SK-N-SH (cell line): ENCODE data around the gene SLC41A3. TPM values are rescaled to one million over a fixed set of nuclear protein-coding genes. Genes with fewer than 3 reads are reported as not detected.

Experiments used
- CTCF ChIA-PET: fragments of 300-600, 350-600 bp; formaldehyde crosslinking; extraction: SDS; loops from one replicate; lab custom pipeline; 2021; lab: Yijun Ruan, JAX
- POLR2A ChIA-PET: fragments of 350-600 bp; sonication (Branson Sonifier 250); formaldehyde crosslinking; extraction: SDS; loops from one replicate; lab custom pipeline; 2020; ENCODE audit warnings: antibody characterized with exemption, inconsistent platforms; lab: Yijun Ruan, JAX
- DNase-seq: peaks from one replicate; pipeline ENCODE4 v3.0.0; 2012
- H2AFZ ChIP-seq: fragments of 200-600 bp; sonication (generic); 2 replicates; pipeline ENCODE4 v1.8.1; 2016; ENCODE audit warnings: antibody characterized with exemption, mild to moderate bottlenecking, low read depth
- H3F3A ChIP-seq: fragments of 200-600 bp; sonication (generic); replicated peaks from 2 replicates; pipeline ENCODE3; 2016; ENCODE audit warnings: antibody characterized with exemption, mild to moderate bottlenecking; ENCODE audit not compliant: insufficient read depth
- H3K27ac ChIP-seq, 2 experiments: fragments of 200-500 bp in 1 of 2; fragments of 200-600 bp in 1 of 2; sonication (Bioruptor generic) in 1 of 2; sonication (generic), shearing (Covaris generic) in 1 of 2; 2 replicates each; pipeline versions ENCODE4 v1.5.1 to v1.6.1; 2014 to 2016; ENCODE audit warnings: low read depth in 2 of 2, inconsistent platforms in 1 of 2, low read length in 1 of 2, mild to moderate bottlenecking in 1 of 2, mixed read lengths in 1 of 2
- H3K27me3 ChIP-seq: fragments of 200-600 bp; sonication (generic), shearing (Covaris generic); 2 replicates; pipeline ENCODE4 v1.6.1; 2016; ENCODE audit warnings: mixed run types; ENCODE audit not compliant: insufficient read depth
- H3K36me3 ChIP-seq, 2 experiments: fragments of 200-500 bp in 1 of 2; fragments of 200-600 bp in 1 of 2; sonication (Bioruptor generic) in 1 of 2; sonication (generic) in 1 of 2; replicated peaks in 1 of 2; 2 replicates each; pipeline versions ENCODE3 to v1.5.1; 2014 to 2016; ENCODE audit warnings: low read length in 1 of 2, mild to moderate bottlenecking in 1 of 2; ENCODE audit not compliant: insufficient read depth in 2 of 2, control insufficient read depth in 1 of 2
- H3K4me1 ChIP-seq, 2 experiments: fragments of 200-500 bp in 1 of 2; fragments of 200-600 bp in 1 of 2; sonication (Bioruptor generic) in 1 of 2; sonication (generic), shearing (Covaris generic) in 1 of 2; 2 replicates each; pipeline versions ENCODE4 v1.5.1 to v1.6.1; 2014 to 2016; ENCODE audit warnings: low read depth in 1 of 2, low read length in 1 of 2, mixed run types in 1 of 2; ENCODE audit not compliant: insufficient read depth in 2 of 2, control insufficient read depth in 1 of 2
- H3K4me2 ChIP-seq: fragments of 200-600 bp; sonication (generic), shearing (Covaris generic); 2 replicates; pipeline ENCODE4 v1.6.1; 2017; ENCODE audit warnings: mixed run types
- H3K4me3 ChIP-seq, 2 experiments: fragments of 200-500 bp in 1 of 2; fragments of 200-600 bp in 1 of 2; sonication (Bioruptor generic) in 1 of 2; sonication (generic), shearing (Covaris generic) in 1 of 2; 2 replicates each; pipeline versions ENCODE4 v1.5.1 to v1.8.1; 2014 to 2016; ENCODE audit warnings: low read depth in 2 of 2, inconsistent platforms in 1 of 2, low read length in 1 of 2, mild to moderate bottlenecking in 1 of 2, mixed read lengths in 1 of 2, moderate library complexity in 1 of 2
- H3K79me2 ChIP-seq: fragments of 200-600 bp; sonication (generic); 2 replicates; pipeline ENCODE4 v1.8.1; 2017; ENCODE audit warnings: mild to moderate bottlenecking; ENCODE audit not compliant: insufficient read depth
- H3K9ac ChIP-seq: fragments of 200-600 bp; sonication (generic); 2 replicates; pipeline ENCODE4 v1.6.1; 2017; ENCODE audit warnings: mixed run types
- H3K9me2 ChIP-seq: fragments of 200-600 bp; sonication (generic); 2 replicates; pipeline ENCODE4 v1.6.1; 2017; ENCODE audit warnings: mixed run types
- H3K9me3 ChIP-seq: fragments of 200-600 bp; sonication (generic); 2 replicates; pipeline ENCODE4 v1.6.1; 2017; ENCODE audit warnings: mixed run types, mild to moderate bottlenecking, moderate library complexity
- H4K20me1 ChIP-seq: fragments of 200-600 bp; sonication (generic); 2 replicates; pipeline ENCODE4 v1.6.1; 2017; ENCODE audit warnings: mild to moderate bottlenecking, mixed run types; ENCODE audit not compliant: insufficient read depth
- FOXJ3 ChIP-seq: sonication (generic); formaldehyde crosslinking; IDR thresholded peaks from 2 replicates; pipeline ENCODE4 v1.5.1; 2020; ENCODE audit warnings: mild to moderate bottlenecking, missing genetic modification reagents
- GATA2 ChIP-seq: sonication (generic); formaldehyde crosslinking; IDR thresholded peaks from 2 replicates; pipeline ENCODE4 v1.5.0; 2020; ENCODE audit warnings: mild to moderate bottlenecking, missing genetic modification reagents
- MXI1 ChIP-seq: IDR thresholded peaks from 2 replicates; pipeline ENCODE4 v1.6.1; 2012; ENCODE audit warnings: mild to moderate bottlenecking, low read depth, low read length, improper control_type of control experiment
- RCOR1 ChIP-seq: fragments of 150-350 bp; IDR thresholded peaks from 2 replicates; pipeline ENCODE4 v1.6.1; 2017; ENCODE audit warnings: antibody characterized with exemption, low read length
- TAF1 ChIP-seq: IDR thresholded peaks from 2 replicates; pipeline ENCODE4 v1.6.1; 2012; ENCODE audit warnings: low read depth, mild to moderate bottlenecking, low read length, moderate library complexity, borderline replicate concordance
- WGBS: methylation state at CpG from one replicate; pipeline ENCODE4 v1.1.6; 2017; ENCODE audit warnings: low lambda C conversion rate; 5-methylcytosine and 5-hydroxymethylcytosine counted together
- polyA plus RNA-seq, 3 experiments: library from polyadenylated mRNA; depleted of rRNA; stranded (reverse); fragments of >200 nt; gene quantifications; 2 replicates each; pipeline ENCODE4 v1.2.3, GENCODE V29; 2012
- TF ChIP-seq, protein P1 (sequence below): IDR thresholded peaks from 2 replicates; pipeline ENCODE4 v1.6.1; 2012; ENCODE audit warnings: mild to moderate bottlenecking, low read depth, low read length, moderate library complexity
- TF ChIP-seq, protein P2 (sequence below): fragments of 200-600 bp; sonication (generic); IDR thresholded peaks from 2 replicates; pipeline ENCODE4 v1.6.1; 2017; ENCODE audit warnings: antibody characterized with exemption, mild to moderate bottlenecking, moderate library complexity
- TF ChIP-seq, protein P3 (sequence below): fragments of 150-350 bp; IDR thresholded peaks from 2 replicates; pipeline ENCODE4 v1.6.1; 2017; ENCODE audit warnings: antibody characterized with exemption, low read length, low read depth, borderline replicate concordance
- TF ChIP-seq, protein P4 (sequence below): IDR thresholded peaks from 2 replicates; pipeline ENCODE4 v1.4.0; 2012; ENCODE audit warnings: low read depth, borderline replicate concordance

SLC41A3 gene
- polyA plus RNA-seq, 1 of the 3 experiments (the other 2 are of a cell fraction) = 53.4 TPM

DNA sequence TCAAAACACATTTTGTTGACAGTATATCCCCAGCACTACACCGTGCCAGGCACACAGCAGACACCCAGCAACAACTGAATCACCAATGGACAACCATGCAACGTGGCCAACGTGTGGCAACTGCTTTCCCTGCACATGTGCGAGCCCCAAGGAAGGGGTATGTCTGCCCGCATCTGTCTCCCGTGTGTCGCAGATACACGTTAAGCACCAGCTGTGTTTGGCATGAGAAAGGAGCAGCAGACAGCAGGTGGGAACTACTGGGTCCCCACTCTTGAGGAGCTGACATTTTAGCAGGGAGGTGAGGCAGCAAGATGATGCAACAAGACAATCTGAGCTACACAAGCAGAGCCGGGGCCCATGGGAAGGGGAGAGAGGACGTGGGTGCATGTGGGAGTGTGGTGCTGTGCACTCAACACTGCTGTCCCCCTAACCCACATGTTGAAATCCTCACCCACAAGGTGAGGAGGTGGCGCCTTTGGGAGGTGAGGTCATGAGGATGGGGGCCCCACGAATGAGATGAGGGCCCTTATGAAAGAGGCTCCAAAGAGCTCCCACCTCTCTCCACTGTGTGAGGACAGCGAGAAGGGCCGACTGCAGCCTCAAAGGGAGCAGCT lies 58.7 kb downstream of the SLC41A3 start:
- Histone ChIP-seq H4K20me1 (no peaks in the 10 kb centered on the region), H3K27me3 (no peaks in the 10 kb centered on the region), H3K4me1 (peaks cover 0 to 5% of the 10 kb centered on the region in 2 experiments; a peak in 1 of 4 replicates), H3K9me3 (no peaks in the 10 kb centered on the region), H3K27ac (no peak overlapping the region), H3K79me2 (no peaks in the 10 kb centered on the region), H3K9me2 (no peaks in the 10 kb centered on the region), H3F3A (no peaks in the 10 kb centered on the region), H3K4me3 (no peak overlapping the region), H3K36me3 (peaks cover 3% of the 10 kb centered on the region in 2 experiments), H3K4me2 (no peak overlapping the region), H2AFZ (no peak overlapping the region), H3K9ac (no peak overlapping the region)
- TF ChIP-seq, protein P1, sequence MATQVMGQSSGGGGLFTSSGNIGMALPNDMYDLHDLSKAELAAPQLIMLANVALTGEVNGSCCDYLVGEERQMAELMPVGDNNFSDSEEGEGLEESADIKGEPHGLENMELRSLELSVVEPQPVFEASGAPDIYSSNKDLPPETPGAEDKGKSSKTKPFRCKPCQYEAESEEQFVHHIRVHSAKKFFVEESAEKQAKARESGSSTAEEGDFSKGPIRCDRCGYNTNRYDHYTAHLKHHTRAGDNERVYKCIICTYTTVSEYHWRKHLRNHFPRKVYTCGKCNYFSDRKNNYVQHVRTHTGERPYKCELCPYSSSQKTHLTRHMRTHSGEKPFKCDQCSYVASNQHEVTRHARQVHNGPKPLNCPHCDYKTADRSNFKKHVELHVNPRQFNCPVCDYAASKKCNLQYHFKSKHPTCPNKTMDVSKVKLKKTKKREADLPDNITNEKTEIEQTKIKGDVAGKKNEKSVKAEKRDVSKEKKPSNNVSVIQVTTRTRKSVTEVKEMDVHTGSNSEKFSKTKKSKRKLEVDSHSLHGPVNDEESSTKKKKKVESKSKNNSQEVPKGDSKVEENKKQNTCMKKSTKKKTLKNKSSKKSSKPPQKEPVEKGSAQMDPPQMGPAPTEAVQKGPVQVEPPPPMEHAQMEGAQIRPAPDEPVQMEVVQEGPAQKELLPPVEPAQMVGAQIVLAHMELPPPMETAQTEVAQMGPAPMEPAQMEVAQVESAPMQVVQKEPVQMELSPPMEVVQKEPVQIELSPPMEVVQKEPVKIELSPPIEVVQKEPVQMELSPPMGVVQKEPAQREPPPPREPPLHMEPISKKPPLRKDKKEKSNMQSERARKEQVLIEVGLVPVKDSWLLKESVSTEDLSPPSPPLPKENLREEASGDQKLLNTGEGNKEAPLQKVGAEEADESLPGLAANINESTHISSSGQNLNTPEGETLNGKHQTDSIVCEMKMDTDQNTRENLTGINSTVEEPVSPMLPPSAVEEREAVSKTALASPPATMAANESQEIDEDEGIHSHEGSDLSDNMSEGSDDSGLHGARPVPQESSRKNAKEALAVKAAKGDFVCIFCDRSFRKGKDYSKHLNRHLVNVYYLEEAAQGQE = no peak
- no peak for TF ChIP-seq FOXJ3 (CRISPR knock-in tag)
- TF ChIP-seq, protein P2, sequence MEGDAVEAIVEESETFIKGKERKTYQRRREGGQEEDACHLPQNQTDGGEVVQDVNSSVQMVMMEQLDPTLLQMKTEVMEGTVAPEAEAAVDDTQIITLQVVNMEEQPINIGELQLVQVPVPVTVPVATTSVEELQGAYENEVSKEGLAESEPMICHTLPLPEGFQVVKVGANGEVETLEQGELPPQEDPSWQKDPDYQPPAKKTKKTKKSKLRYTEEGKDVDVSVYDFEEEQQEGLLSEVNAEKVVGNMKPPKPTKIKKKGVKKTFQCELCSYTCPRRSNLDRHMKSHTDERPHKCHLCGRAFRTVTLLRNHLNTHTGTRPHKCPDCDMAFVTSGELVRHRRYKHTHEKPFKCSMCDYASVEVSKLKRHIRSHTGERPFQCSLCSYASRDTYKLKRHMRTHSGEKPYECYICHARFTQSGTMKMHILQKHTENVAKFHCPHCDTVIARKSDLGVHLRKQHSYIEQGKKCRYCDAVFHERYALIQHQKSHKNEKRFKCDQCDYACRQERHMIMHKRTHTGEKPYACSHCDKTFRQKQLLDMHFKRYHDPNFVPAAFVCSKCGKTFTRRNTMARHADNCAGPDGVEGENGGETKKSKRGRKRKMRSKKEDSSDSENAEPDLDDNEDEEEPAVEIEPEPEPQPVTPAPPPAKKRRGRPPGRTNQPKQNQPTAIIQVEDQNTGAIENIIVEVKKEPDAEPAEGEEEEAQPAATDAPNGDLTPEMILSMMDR = no peak
- TF ChIP-seq TAF1 = no peak
- no peak for TF ChIP-seq MXI1
- TF ChIP-seq, protein P3, sequence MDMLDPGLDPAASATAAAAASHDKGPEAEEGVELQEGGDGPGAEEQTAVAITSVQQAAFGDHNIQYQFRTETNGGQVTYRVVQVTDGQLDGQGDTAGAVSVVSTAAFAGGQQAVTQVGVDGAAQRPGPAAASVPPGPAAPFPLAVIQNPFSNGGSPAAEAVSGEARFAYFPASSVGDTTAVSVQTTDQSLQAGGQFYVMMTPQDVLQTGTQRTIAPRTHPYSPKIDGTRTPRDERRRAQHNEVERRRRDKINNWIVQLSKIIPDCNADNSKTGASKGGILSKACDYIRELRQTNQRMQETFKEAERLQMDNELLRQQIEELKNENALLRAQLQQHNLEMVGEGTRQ = no peak
- TF ChIP-seq RCOR1 = no peak
- no peak for TF ChIP-seq GATA2 (CRISPR knock-in tag)
- TF ChIP-seq, protein P4, sequence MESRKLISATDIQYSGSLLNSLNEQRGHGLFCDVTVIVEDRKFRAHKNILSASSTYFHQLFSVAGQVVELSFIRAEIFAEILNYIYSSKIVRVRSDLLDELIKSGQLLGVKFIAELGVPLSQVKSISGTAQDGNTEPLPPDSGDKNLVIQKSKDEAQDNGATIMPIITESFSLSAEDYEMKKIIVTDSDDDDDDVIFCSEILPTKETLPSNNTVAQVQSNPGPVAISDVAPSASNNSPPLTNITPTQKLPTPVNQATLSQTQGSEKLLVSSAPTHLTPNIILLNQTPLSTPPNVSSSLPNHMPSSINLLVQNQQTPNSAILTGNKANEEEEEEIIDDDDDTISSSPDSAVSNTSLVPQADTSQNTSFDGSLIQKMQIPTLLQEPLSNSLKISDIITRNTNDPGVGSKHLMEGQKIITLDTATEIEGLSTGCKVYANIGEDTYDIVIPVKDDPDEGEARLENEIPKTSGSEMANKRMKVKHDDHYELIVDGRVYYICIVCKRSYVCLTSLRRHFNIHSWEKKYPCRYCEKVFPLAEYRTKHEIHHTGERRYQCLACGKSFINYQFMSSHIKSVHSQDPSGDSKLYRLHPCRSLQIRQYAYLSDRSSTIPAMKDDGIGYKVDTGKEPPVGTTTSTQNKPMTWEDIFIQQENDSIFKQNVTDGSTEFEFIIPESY = no peak
- 86% methylated on average over 13 of the region's 14 CpGs for WGBS
- CTCF ChIA-PET = no interaction called here
- DNase-seq = no peak
- POLR2A ChIA-PET = no interaction called here
